UCSD-AML1 (cell line): Measurements from ENCODE around the gene KLRF2.

Experiments
- DNase-seq: peaks from one replicate; lab custom pipeline; 2025; ENCODE audit not compliant: unreplicated experiment; lab: John Stamatoyannopoulos, UW

Gene KLRF2

GRCh38 chr12:9933958-9934357 lies 52.7 kb downstream of the KLRF2 start:
- no peak for DNase-seq

- no peak for DNase-seq
These were observed 53.7 kb downstream of the KLRF2 start for GRCh38 chr12:9935026-9935425.

GRCh38 chr12:9936591-9936990 lies 55.3 kb downstream of the KLRF2 start:
- no peak for DNase-seq

- DNase-seq: no peak
These were observed 59.1 kb downstream of the KLRF2 start for GRCh38 chr12:9940375-9940774.

- DNase-seq: no peak
These were observed 60.5 kb downstream of the KLRF2 start for GRCh38 chr12:9941838-9942237.

- peak; percentile 94 for DNase-seq
These were observed 62.0 kb downstream of the KLRF2 start for GRCh38 chr12:9943240-9943639.

- no peak for DNase-seq
These were observed 63.1 kb downstream of the KLRF2 start for GRCh38 chr12:9944391-9944790.
